NCI-H1436 treated with DMSO at 0.1 percent for 48 hours (cell line): ENCODE measurements around the gene GGT6.

Experiments used
- DNase-seq: peaks from one replicate; lab custom pipeline; 2025; lab: John Stamatoyannopoulos, UW

GGT6 gene

DNA sequence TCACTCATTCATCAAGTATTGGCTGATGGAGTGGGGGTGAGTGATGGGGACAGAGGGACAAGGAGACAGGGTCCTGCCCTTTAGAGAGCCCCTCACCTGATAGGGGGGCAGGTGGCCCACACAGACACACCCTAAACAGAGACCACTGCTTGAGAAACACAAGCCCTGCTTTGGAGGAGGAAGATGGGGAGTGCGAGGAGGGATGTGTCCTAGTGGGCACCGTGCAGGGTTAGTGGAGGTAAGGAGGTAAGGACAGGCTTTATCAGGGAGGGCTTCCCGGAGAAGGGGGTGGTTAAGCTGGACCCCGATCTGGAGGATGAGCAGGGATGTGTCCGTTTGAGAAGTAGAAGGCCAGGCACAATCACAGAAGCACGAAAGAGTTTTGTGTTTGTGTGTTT, 15.8 kb upstream of the GGT6 start:
- no peak for DNase-seq

DNA sequence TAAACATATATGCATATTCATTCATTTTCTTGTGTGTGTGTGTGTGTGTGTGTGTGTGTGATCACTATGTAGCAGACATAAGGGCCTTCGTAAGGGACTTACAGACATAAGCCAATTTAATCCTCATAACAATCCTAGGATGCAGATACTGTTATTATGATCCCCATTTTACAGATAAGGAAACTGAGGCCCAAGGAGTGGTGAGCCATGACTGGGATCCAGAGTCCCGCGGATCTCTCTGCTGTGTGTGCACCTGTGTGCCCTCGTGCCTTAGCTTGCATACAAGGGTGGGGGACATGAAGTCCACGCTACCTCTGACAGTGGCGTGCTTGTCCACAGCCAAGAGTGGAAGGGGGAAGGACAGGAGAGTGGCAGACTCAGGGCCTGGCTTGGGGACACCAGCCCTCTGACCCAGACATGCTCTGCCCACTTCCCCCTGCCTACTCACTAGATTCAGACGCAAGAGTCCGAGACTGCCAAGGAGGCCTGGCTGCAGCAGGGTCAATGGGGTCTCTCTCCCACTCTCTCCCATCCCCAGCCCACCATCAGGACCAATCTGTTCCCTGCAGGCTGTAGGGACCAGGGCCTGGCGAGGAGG, 14.2 kb upstream of the GGT6 start:
- DNase-seq: no peak

DNA sequence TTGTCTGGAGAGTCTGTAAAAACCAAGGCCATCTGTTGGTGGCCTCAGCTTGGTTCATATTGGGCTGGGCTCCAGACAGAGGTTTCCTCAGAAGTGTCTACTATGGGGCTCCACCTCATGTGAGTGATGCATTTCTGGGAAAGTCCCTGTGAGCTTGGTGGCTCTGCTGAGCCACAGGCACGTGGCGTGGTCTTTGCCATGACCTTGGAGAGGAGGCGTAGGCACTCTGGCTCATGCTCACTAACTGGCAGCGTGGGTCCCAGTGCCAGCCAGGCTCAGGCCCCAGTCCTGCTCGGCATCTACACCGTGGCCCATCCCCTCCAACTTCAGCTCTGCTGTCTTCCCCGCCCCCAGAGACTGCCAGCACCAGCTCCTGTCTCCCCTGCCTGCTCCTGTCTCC, 13.3 kb upstream of the GGT6 start:
- no peak for DNase-seq

DNA sequence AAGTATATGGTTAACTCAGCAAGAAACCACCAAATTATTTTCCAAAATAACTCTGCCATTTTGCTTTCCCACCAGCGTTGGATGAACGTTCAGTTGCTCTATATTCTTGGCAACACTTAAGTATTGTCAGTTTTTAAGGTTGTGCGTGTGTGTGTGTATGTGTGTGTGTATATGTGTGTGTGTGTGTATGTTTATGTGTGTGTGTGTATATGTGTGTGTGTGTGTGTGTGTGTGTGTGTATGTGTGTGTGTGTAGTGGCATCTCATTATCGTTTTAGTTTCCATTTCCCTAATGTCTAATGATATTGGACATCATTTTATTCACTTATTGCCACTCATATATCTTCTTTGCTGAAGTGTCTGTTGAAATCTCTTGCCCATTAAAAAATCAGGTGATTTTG, 12.7 kb upstream of the GGT6 start:
- no peak for DNase-seq

DNA sequence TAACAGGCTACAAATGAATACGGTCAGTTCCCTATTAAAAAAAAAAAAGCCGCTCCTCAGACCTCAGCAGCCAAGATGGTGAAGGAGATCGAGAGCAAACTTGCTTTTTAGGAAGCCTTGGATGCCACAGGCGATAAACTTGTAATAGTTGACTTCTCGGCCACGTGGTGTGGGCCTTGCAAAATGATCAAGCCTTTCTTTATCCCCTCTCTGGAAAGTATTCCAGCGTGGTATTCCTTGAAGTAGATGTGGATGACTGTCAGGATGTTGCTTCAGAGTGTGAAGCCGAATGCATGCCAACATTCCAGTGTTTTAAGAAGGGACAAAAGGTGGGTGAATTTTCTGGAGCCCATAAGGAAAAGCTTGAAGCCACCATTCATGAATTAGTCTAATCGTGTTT, 11.8 kb upstream of the GGT6 start:
- DNase-seq: no peak

DNA sequence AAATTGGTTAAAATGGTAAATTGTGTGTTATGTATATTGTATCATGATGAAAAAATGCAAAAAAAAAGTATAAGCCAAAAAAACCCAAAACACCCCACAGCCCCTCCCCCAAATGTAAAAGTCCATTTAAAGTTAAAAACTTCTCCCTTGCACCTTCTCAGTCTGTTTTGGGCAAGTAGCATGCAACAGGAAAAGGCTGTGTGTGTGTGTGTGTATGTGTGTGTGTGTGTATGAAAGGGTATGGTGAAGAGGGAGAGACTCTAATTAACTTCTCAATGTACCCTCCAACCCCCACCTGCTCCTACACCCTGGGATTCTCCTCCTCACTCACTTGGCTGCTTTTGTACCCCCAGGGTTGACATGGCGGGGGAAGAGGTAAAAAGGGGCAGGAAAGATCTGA, 9.2 kb upstream of the GGT6 start:
- DNase-seq: no peak

DNA sequence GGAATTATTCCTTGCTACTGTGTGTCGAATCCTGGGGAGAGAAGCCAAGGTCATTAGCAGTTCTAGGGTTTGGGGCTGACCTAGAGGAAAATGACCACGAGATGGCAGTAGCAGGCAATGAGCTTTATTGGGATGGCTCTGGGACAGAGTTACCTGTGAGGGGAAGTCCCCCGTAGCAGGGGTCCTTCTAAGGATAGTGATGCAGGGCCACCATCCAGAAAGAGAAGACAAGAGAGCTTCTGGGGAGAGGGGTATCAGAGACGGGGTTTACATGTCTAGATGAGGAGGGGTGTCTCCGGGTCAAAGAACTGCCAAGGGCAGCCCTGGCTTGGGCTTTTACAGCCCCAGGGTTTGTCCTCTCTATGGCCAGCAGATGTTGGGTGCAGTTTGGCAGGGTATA, 6.4 kb upstream of the GGT6 start:
- peak; percentile 9 for DNase-seq

DNA sequence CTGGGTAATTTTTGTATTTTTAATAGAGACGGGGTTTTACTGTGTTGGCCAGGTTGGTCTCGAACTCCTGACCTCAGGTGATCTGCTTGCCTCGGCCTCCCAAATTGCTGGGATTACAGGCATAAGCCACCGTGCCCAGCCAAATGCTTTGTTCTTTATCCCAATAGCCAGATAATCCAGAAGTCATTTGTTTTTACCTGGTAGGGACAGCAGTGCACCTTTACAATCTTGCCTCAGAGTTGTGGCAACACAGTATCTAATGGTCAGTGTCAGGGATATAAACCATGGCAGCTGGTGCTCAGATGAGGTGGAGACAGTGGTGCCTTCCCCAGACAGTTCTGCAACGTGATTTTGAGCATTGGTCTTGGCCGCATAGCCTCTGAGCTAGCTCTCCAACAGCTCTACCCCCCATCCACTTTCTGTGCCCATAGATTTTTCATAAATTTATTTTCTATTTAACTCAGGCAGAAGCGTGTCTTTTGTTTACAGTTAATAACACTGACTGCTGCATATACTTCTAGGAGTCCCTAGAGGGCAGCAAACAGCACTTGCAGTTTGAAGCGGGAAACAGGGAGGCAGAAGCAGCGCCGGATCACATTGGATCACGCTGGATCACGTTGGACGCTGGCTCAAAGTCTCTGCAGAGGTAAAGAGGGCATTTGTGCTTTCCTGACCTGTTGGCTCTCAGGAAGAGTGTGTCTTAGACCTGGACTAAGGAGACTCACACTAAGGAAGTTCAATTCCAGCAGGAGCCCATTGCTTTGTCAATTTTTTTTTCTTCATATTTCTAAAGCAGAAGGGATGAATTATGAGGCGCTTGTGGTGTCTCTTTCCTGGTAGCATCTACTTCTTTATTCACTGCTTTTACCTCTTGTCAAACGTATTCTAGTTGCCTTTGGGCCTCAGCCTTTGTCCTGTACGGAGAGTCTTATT, 5.1 kb upstream of the GGT6 start:
- peak; percentile 71 for DNase-seq

DNA sequence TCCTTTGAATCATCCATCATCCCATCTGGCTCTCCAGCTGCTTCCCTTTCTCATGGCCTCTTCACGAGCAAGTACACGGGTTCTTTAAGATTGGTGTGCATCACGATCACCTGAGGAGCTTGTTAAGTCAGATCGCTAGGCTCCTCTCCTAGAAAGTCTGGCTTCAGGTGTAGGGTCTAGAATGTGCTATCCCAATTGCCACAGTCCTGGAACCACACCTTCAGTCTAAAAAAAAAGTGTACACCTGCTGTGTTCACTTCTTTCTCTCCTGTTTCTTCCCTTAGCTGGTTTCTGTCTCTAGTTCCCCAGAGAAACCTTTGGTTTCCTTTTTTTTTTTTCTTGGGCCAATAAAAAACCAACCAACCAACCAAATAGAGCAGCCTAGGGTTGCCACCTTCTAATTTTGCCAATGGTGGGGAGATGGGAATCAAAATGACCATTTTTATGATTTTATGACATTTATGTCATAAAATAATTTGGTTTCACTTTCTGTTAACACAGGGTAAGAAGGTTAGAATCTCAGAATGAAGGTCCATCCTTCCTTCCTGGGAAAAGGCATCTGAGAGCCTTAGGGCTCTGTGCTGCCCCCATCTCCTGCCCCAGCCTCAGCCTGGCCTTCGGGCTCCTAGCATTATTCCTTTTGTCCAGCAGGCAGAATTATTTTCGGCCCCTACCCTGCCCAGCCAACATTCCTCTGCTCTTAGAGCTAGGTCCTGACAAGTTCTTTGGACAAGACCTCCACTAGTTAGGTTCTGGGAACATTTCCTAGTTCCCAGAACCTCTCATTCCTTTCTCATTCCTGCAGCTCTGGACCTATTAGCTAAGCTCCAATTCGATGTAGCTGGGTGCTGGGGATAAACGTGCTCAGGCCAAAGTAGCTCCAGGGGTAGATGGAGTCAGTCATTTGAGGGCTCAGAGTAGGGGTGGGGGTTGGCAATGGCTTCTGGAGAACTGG, 1.9 kb upstream of the GGT6 start:
- no peak for DNase-seq

DNA sequence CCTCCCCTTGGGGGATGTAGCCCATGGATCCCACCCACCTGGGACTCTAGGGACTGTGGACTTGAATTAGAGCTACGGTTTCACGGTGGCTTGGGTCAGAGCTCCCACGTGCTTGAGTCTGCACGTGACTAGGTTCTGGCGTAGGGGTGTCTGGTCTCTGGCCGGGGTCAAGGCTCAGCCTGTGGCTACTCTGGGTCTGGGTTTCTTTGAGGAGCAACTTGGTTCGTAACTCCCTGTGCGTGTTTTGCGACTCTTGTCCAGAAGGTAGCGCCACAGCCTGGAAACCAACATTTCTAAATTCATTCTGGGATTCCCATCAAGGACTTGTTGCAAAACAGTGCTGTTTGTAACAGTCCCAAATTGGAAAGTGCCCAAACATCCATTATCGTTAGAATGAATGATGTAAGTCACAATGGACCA, 470 bp upstream of the GGT6 start:
- peak; percentile 5 for DNase-seq

DNA sequence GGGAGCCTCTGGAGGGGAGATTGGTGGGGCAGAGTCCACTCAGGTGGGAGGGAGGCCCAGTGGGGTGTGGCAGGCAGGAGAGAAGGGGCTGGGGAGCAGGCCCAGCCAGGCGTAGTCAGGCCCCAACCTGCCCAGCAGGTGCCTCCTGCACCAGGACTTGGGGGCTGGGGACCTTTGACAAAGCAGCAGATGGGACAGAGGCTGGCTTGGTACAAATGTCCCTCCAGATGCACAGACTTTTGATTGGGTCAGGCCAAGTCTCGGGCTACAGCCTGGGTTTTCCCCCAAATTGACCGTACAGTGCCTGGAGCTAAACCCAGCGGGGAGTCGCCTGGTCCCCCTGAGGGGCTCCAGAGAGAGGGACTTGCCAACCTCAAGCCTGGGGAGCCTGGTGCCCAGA, 411 bp downstream of the GGT6 start:
- no peak for DNase-seq

DNA sequence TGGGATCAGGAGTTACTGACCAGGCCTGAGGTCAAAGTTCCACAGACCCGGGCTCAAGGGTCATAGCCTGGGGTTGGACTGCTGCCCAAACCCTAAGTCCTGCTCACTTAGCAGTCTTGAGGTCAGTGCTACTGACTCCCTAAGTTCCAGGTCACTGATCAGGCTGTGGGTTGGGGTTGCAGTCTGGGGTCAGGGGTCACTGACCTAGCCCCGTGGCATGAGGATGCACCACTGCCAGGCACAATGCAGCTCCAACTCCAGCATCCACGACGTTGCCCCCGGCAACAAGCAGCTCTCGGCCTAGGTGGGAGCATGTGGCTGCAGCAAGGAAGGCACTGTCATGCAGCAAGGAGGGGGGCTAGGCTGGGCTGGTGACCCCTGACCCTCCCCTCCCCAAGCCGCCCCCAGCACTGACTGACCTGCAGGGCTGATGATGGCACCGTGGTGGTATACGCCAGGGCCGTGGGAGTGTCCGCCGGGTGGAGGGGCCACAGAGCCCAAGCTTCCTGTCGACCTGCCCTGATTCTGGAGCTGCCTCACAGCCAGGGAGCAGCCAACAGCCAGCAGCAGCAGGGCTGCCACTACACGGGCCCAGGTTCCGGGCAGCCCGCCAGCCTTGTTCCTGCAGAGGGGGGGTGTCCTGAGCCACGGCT, 1.1 kb downstream of the GGT6 start:
- no peak for DNase-seq

DNA sequence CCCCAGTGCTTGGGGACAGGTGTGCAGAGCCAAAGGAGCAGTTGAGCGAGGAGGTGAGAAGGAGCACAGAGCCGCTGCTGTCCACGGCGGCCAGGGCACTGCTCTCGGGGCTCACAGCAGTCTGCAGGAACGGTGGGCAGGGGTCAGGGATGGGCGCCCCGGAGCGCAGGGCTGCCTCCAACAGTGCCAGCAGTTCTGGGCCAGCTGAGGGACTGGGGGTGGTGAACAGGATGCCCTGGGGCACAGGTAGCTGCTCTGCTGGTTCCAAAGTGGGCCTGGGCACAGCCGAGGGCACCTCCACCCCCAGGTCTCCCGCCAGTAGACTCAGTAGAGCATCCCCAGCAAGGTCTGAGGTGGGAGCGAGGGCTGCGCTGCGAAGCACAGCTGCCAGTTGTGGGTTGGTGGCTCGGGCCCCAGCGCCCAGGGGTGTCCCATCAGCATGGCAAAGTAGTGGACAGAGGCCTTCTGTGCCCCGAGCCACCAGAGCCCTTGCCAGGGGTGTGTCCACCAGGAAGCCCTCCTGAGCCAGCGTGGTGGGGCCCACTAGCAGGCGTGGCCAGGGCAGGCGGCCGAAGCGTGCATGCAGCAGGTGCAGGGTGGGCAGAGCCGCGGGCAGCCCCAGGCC, 1.9 kb downstream of the GGT6 start:
- no peak for DNase-seq

DNA sequence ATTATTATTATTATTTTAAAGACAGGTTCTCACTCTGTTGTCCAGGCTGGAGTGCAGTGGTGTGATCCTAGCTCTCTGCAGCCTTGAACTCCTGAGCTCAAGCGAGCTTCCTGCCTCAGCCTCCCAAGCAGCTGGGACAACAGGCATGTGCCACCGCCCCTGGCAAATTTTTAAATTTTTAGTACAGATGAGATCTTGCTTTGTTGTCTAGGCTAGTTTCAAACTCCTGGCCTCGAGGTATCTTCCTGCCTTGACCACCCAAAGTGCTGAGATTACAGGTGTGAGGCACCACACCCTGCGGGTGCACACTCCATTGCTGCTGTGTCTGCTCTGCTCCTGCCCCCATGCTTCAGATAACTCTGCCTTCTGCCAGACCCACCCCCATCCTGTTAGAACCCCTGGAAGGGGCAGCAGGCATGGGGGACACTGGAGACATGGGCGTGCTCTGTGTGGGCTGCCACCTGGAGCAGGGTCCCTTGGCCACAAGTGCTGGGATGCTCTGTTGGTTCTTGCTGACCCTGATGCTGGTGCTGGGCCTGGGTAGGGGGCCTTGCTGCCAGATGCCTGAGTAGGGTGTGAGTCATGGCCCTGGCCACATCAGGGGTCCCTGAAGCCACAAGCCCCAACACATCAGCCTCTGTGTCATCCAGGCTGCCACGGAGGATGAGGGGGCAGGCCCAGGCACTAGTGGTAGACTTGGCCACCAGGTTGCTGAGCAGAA, 2.6 kb downstream of the GGT6 start:
- no peak for DNase-seq

DNA sequence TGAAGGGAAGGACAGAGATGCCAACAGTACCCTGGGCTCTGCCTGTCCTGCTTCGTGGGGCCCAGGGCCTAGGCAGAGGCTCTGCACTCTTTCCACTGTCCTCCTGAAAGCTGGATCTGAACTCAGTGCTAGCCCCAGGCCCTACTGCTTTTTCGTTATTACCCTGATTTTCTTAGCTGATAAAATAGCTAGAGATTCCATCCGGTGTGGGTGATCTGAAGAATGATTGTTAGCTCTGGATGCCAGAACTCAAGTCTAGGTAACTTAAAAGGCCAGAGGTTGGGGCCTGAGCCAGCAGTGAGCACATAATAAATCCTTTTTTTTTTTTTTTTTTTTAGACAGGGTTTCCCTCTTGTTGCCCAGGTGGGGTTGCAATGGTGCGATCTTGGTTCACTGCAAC, 3.4 kb downstream of the GGT6 start:
- DNase-seq: no peak

DNA sequence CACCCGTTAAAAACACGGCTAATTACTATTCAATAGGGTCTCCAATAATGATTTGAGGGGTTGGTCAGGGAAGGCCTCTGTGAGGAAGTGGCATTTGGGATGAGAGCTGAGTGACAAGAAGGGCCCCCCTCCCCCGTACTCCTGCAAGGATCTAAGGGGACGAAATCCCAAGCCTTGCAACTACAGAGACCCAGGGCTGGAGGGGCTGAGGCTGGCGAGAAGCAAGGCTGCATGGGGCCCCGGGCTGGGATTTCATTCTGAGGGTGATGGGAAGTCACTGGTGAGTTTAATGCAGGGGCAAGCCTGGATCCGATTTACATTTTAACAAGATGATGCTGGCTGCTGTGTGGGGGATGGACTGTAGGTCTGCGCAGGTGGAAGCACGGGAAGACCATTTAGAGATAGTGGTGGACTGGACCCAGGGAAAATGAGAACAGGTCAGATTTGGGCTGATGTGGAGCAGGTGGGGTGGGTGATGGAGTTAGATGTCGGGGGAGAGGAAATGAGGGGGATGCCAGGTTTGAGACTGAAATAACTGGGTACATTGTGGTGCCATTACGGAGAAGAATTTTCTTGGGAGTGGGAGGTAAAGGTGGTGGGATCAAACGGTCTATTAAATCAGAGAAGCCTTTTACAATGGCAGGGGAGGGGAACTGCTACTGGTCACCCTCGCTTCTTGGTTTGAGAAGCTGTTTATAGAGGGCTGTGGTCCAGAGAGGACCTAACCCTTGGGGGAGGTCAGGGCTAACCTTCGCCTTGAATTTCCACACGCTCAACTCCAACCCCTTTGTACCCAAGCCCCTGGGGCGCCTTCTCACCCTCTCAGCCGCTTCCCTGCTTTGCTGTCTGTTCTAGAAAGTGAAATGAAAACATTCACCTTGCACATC, 4.3 kb downstream of the GGT6 start:
- no peak for DNase-seq

DNA sequence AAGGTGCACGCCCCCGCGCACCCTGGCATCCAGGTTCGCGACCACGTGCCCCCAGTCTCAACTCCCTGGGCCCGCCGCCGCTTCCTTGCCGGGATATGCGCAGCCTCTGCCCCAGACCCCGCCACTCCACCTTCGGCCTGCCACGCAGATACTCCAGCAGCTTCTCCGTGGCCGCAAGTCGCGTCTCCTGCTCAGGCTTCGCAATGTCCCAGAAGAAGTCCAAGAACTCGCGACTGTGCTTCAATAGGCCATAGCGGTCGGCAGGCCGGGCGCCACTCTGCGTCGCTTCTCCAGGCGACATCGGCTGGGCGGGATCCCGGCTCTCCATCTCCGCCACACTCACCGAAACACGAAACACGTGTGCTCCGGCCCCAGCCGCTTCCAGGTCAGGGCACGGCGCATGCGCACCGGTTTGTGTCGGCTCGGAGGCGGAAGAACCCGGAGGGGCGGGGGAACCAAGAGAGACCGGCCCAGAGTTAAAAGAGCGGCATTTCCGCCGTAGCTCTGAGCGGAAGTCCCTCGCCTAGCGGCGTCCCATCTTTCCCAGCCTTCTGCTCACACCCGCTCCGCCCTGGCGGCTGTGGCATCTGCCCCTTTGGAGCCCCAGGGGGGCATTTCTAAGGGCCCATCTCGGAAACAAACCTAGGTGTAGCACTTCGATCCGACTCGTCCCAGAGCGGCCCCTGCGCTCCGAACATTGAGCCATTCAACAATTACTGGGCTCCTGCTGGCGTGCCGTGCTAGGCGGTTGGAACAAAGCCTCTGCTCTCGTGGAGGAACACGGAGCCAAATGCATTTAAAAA, 5.2 kb downstream of the GGT6 start, which contains the start of gene MYBBP1A:
TSS of gene MYBBP1A (minus strand) at position 388 of the 803 bp plus-strand sequence. CDS start at position 328, 60 bp downstream.
- DNase-seq: peak; percentile 67

DNA sequence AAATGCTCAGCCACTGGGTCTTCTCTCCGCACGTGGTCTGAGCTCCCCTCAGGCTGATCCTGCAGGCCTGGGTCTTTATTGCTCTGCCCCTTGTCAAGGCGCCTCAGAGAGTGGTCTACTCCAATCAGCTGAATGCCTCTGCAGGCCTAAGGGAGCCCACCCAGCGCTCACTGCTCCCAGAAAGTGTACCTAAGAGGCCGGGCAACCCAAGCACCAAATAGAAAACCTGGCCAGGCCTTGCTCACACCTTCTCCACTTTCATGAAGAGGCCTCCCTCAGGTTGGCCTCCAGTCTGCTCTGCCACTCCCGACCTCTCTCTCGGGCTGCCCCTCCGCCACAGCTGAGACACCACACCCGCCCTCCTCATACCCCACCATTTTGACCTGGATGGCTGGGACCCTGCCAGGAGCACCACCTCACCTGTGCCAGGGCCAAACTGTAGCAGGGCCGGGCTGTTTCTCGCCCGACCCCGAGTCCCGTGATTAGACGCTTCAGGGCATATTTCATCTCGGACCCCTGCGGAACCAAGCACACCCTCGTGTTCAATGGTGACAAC, 5.9 kb downstream of the GGT6 start:
- no peak for DNase-seq
